ENCODE measurements around the gene FCHO1. TPM values are rescaled to one million over a fixed set of nuclear protein-coding genes. Genes with fewer than 3 reads are reported as not detected.

FCHO1 gene
- polyA plus RNA-seq, 2 of the 4 experiments (the other 2 are of a cell fraction): 1.7 to 13.6 TPM

DNA sequence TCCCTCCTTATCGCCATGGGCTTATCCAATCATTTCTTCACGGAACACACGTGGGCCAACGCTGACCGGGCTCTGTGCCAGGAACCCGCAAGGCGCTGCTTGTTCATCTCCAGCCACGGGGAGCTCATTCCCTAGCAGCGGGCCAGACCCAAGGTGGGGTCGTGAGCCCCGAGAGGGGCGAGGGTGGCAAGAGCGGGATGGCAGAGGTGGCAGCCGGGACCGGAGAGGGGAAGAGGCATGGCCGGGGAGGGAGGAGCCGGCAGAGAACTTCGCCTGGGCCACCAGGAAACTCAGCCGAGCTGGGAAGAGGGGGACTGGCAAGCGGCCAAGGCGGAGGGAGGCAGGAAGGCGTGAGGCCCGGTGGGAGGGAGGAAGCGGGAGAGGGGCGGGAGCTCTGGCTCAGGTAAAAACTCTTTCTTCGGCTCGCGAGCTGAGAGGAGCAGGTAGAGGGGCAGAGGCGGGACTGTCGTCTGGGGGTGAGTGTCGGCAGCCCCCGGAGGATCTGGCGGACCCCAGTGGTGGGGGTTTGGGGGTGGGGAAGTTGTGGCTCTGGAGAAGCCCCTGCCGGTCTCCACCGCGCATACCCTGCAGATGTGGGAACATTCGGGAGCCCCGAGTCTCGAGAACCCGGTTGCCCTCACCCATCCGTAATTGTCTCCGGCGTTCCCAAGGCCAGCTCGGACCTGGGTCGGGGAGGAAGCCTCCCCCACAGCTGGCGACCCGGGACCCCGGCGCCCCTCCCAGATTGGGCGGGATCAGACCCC, 43.6 kb downstream of the FCHO1 start, which contains the start of gene B3GNT3:
B3GNT3 (plus strand) TSS at position 408 of the 764 bp plus-strand sequence. CDS start 12,670 bp downstream, outside the sequence.
- ATAC-seq (peak; percentile 60 to 65), FAIRE-seq (no peak), DNase-seq (ENCODE audit: low read depth in 1 of 2, low spot score in 1 of 2) (peak; percentile 47 to 72)
- TF ChIP-seq RFX5 (IDR thresholded peaks at IDR 0.05) (no peak), PHF8 (IDR thresholded peaks at IDR 0.05; ENCODE audit: borderline replicate concordance, low read depth) (0 out of 2 replicates have a peak, but pooled peaks have one; percentile 18), TP53 (CRISPR knock-in tag; IDR thresholded peaks at IDR 0.05) (no peak), KDM1A (IDR thresholded peaks at IDR 0.05; ENCODE audit: low read depth) (peak; percentile 76), MYC (IDR thresholded peaks at IDR 0.05; ENCODE audit: borderline replicate concordance, low read length) (no peak), FOSL2 (IDR thresholded peaks at IDR 0.05) (no peak), FOSL2 (CRISPR knock-in tag; IDR thresholded peaks at IDR 0.05) (0 out of 2 replicates have a peak, but pooled peaks have one; percentile 8), NPAS2 (CRISPR knock-in tag; IDR thresholded peaks at IDR 0.05; ENCODE audit: borderline replicate concordance) (no peak), USF2 (IDR thresholded peaks at IDR 0.05) (peak; percentile 54; the same call in 1 of the 2 replicates), ZFP36 (IDR thresholded peaks at IDR 0.05; ENCODE audit: borderline replicate concordance, partially characterized antibody) (peak; percentile 74), HDAC2 (IDR thresholded peaks at IDR 0.05) (0 out of 2 replicates have a peak, but pooled peaks have one; percentile 36), MAX (IDR thresholded peaks at IDR 0.05) (peak; percentile 45; the same call in 1 of the 2 replicates), POLR2A (IDR thresholded peaks at IDR 0.05; ENCODE audit: low read length) (no peak), HOXB5 (CRISPR knock-in tag; IDR thresholded peaks at IDR 0.05) (no peak), CHD4 (IDR thresholded peaks at IDR 0.05; ENCODE audit: borderline replicate concordance) (peak; percentile 80; the same call in 1 of the 2 replicates), SMC3 (IDR thresholded peaks at IDR 0.05) (no peak), EHF (CRISPR knock-in tag; IDR thresholded peaks at IDR 0.05) (no peak), JUN (IDR thresholded peaks at IDR 0.05) (0 out of 5 replicates have a peak, but pooled peaks of 1 of the 2 experiments have one; percentile 24), SREBF2 (IDR thresholded peaks at IDR 0.05) (no peak)
- TF ChIP-seq, protein P1, sequence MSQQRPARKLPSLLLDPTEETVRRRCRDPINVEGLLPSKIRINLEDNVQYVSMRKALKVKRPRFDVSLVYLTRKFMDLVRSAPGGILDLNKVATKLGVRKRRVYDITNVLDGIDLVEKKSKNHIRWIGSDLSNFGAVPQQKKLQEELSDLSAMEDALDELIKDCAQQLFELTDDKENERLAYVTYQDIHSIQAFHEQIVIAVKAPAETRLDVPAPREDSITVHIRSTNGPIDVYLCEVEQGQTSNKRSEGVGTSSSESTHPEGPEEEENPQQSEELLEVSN (IDR thresholded peaks at IDR 0.05; ENCODE audit: borderline replicate concordance, low read depth): 0 out of 2 replicates have a peak, but pooled peaks have one; percentile 36
- TF ChIP-seq, protein P2, sequence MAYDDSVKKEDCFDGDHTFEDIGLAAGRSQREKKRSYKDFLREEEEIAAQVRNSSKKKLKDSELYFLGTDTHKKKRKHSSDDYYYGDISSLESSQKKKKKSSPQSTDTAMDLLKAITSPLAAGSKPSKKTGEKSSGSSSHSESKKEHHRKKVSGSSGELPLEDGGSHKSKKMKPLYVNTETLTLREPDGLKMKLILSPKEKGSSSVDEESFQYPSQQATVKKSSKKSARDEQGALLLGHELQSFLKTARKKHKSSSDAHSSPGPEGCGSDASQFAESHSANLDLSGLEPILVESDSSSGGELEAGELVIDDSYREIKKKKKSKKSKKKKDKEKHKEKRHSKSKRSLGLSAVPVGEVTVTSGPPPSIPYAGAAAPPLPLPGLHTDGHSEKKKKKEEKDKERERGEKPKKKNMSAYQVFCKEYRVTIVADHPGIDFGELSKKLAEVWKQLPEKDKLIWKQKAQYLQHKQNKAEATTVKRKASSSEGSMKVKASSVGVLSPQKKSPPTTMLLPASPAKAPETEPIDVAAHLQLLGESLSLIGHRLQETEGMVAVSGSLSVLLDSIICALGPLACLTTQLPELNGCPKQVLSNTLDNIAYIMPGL (CRISPR knock-in tag; IDR thresholded peaks at IDR 0.05; ENCODE audit: borderline replicate concordance): no peak
- 4% methylated on average over 9 of the region's 50 CpGs for WGBS (ENCODE audit: missing lambda C conversion rate)
- Histone ChIP-seq H3K9me3 (no peaks in the 10 kb centered on the region), H3K4me3 (peak within 1 kb of the TSS; percentile 50), H3K4me1 (peaks cover 52% of the 10 kb centered on the region), H3K27ac (peak within 1 kb of the TSS; percentile 85 to 91), H3K4me2 (peak within 1 kb of the TSS; percentile 79)
- POLR2A ChIA-PET: interaction anchor here (0.6 to 0.8 kb wide), 2 partner anchors 36 to 488 kb away, joined by 3 to 4 read pairs; no protein-coding TSS in a partner anchor
- CTCF ChIA-PET: interaction anchor here (0.5 to 3.3 kb wide), 8 partner anchors 10 to 398 kb away, joined by 3 to 19 read pairs (median 4); no protein-coding TSS in a partner anchor

DNA sequence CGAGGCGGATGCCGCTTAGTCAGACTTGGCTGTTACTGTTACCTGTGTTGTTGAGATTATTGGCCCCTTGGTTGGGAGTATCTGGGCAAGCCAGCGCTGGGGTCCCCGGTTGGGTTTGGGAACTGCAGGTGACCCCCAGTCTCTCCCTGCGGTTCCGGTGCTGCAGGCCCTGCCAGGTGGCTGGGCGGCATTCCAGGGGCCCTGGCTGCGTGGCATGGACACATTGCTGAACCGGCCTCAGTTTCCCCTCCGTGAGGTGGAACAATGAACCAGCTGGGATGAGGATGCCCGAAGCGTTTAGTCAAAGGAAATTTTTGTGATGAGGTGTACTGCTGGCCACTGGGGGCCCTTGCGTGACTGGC, 44.2 kb downstream of the FCHO1 start:
- H3K9me3 ChIP-seq: no peaks in the 10 kb centered on the region
- WGBS (ENCODE audit: missing lambda C conversion rate): 24% methylated on average over 3 of the region's 14 CpGs
- peaks cover 48% of the 10 kb centered on the region for H3K4me1 ChIP-seq
- no peak for FAIRE-seq
- peak overlapping the region; percentile 79 for H3K4me2 ChIP-seq
- POLR2A ChIA-PET: interaction anchor here (0.5 kb wide), 1 partner anchor 205 kb away, joined by 5 read pairs; no protein-coding TSS in a partner anchor
- no peak for DNase-seq (ENCODE audit: low read depth in 1 of 2, low spot score in 1 of 2)
- TF ChIP-seq HOXA7 (CRISPR knock-in tag; IDR thresholded peaks at IDR 0.05) (no peak), SREBF2 (IDR thresholded peaks at IDR 0.05) (no peak), ZFP36 (IDR thresholded peaks at IDR 0.05; ENCODE audit: borderline replicate concordance, partially characterized antibody) (no peak), FOSL2 (IDR thresholded peaks at IDR 0.05) (no peak), FOSL2 (CRISPR knock-in tag; IDR thresholded peaks at IDR 0.05) (no peak), HOXB13 (CRISPR knock-in tag; IDR thresholded peaks at IDR 0.05; ENCODE audit: low read depth) (no peak), TP53 (CRISPR knock-in tag; IDR thresholded peaks at IDR 0.05) (no peak), MYC (IDR thresholded peaks at IDR 0.05; ENCODE audit: borderline replicate concordance, low read length) (no peak), MAFK (IDR thresholded peaks at IDR 0.05; ENCODE audit: partially characterized antibody) (no peak), GATA3 (IDR thresholded peaks at IDR 0.05; ENCODE audit: borderline replicate concordance) (no peak), EHF (CRISPR knock-in tag; IDR thresholded peaks at IDR 0.05) (no peak), NR3C1 (IDR thresholded peaks at IDR 0.05) (no peak)
- TF ChIP-seq, protein P3, sequence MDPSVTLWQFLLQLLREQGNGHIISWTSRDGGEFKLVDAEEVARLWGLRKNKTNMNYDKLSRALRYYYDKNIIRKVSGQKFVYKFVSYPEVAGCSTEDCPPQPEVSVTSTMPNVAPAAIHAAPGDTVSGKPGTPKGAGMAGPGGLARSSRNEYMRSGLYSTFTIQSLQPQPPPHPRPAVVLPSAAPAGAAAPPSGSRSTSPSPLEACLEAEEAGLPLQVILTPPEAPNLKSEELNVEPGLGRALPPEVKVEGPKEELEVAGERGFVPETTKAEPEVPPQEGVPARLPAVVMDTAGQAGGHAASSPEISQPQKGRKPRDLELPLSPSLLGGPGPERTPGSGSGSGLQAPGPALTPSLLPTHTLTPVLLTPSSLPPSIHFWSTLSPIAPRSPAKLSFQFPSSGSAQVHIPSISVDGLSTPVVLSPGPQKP (IDR thresholded peaks at IDR 0.05; ENCODE audit: low read depth, low read length): no peak
- peak overlapping the region; percentile 85 to 91 for H3K27ac ChIP-seq
- ATAC-seq: peak; percentile 4 to 5; a peak in 1 of 6 replicates
- CTCF ChIA-PET: interaction anchor here (0.9 to 3.3 kb wide), 6 partner anchors 10 to 64 kb away, joined by 3 to 19 read pairs (median 8); partner anchors contain the start of gene RPL18A
- H3K4me3 ChIP-seq: peak overlapping the region; percentile 50

All from A549 (cell line).